ENCODE results near the gene CABCOCO1. TPM values are rescaled to one million over a fixed set of nuclear protein-coding genes. Genes with fewer than 3 reads are reported as not detected.

CABCOCO1 gene
- polyA plus RNA-seq, 2 donors: 0.35 TPM; not detected in 1

DNA sequence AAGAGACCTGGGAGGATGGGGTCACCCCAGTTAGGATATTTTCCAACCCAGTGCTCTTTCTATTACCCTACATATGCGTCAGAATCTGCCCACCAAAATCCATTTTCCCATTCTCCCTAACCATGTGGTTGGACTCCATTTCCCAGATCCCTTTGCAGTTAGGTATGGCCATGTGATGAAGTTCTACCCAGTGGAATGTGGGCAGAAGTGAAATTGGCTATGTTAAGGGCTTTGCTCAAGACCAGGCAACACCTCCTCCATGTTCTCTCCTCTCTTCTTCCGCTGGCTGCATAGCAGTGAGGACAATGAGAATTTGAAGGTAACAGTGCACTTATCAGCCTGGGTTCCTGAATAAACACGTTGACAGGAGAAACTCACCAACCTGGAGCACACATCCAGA lies 111.3 kb downstream of the CABCOCO1 start:
- H3K36me3 ChIP-seq (ENCODE audit: control insufficient read depth in 2 of 2, insufficient read depth in 2 of 2, low read length in 1 of 2): no peaks in the 10 kb centered on the region
- no peaks in the 10 kb centered on the region for H3K4me1 ChIP-seq (ENCODE audit: control insufficient read depth in 2 of 2, insufficient read depth in 2 of 2, low read length in 1 of 2)
- no peaks in the 10 kb centered on the region for H3K9me3 ChIP-seq (ENCODE audit: control insufficient read depth in 2 of 2, insufficient read depth in 1 of 2, low read depth in 1 of 2, low read length in 1 of 2)
- H3K27me3 ChIP-seq (ENCODE audit: control insufficient read depth in 1 of 2, insufficient read depth in 2 of 2, low read length in 2 of 2): no peaks in the 10 kb centered on the region
- no peak overlapping the region for H3K4me3 ChIP-seq (ENCODE audit: low read depth in 1 of 2, low read length in 2 of 2)
- WGBS, 2 donors: 90 to 93% methylated on average over 3 of the region's 3 CpGs
- H3K27ac ChIP-seq (ENCODE audit: low read depth in 2 of 2, low read length in 1 of 2): no peak overlapping the region

GRCh38 chr10:61775111-61775510 lies 112.4 kb downstream of the CABCOCO1 start:
- Histone ChIP-seq H3K9me3 (ENCODE audit: control insufficient read depth in 2 of 2, insufficient read depth in 1 of 2, low read depth in 1 of 2, low read length in 1 of 2) (no peaks in the 10 kb centered on the region), H3K4me3 (ENCODE audit: low read depth in 1 of 2, low read length in 2 of 2) (no peak overlapping the region), H3K4me1 (ENCODE audit: control insufficient read depth in 2 of 2, insufficient read depth in 2 of 2, low read length in 1 of 2) (no peaks in the 10 kb centered on the region), H3K36me3 (ENCODE audit: control insufficient read depth in 2 of 2, insufficient read depth in 2 of 2, low read length in 1 of 2) (no peaks in the 10 kb centered on the region), H3K27me3 (ENCODE audit: control insufficient read depth in 1 of 2, insufficient read depth in 2 of 2, low read length in 2 of 2) (no peaks in the 10 kb centered on the region), H3K27ac (ENCODE audit: low read depth in 2 of 2, low read length in 1 of 2) (no peak overlapping the region)
- WGBS, 2 donors: 65 to 70% methylated on average over 2 of the region's 2 CpGs

GRCh38 chr10:61776615-61777266 lies 114.0 kb downstream of the CABCOCO1 start:
- H3K27me3 ChIP-seq (ENCODE audit: control insufficient read depth in 1 of 2, insufficient read depth in 2 of 2, low read length in 2 of 2): no peaks in the 10 kb centered on the region
- 80% methylated on average over 7 of the region's 7 CpGs for WGBS, 2 donors

DNA sequence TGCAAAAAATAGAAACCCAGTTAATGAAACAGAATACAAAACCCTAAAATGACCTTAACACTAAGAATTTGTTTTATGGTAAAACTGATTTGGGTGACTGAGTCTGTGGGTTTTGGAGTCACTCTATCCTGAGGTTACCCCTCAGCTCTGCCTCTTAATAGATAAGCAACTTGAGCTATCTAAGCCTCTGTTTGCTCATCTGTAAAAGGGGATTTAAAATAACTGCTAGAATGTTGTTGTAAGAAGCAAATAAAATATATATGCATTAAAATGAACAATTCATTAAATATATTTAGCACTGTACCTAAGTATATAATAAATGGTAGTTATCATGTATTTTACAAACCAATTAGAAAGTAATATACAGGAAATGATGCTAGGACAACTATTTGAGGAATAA lies 115.4 kb downstream of the CABCOCO1 start:
- Histone ChIP-seq H3K4me1 (ENCODE audit: control insufficient read depth in 2 of 2, insufficient read depth in 2 of 2, low read length in 1 of 2) (peaks cover 0 to 4% of the 10 kb centered on the region in 2 donors), H3K36me3 (ENCODE audit: control insufficient read depth in 2 of 2, insufficient read depth in 2 of 2, low read length in 1 of 2) (no peaks in the 10 kb centered on the region), H3K27me3 (ENCODE audit: control insufficient read depth in 1 of 2, insufficient read depth in 2 of 2, low read length in 2 of 2) (no peaks in the 10 kb centered on the region), H3K4me3 (ENCODE audit: low read depth in 1 of 2, low read length in 2 of 2) (no peak overlapping the region), H3K9me3 (ENCODE audit: control insufficient read depth in 2 of 2, insufficient read depth in 1 of 2, low read depth in 1 of 2, low read length in 1 of 2) (no peaks in the 10 kb centered on the region), H3K27ac (ENCODE audit: low read depth in 2 of 2, low read length in 1 of 2) (no peak overlapping the region)

More at GRCh38 chr10:61776615-61777266, 114.0 kb downstream of the CABCOCO1 start:
- no peaks in the 10 kb centered on the region for H3K36me3 ChIP-seq (ENCODE audit: control insufficient read depth in 2 of 2, insufficient read depth in 2 of 2, low read length in 1 of 2)
- no peaks in the 10 kb centered on the region for H3K9me3 ChIP-seq (ENCODE audit: control insufficient read depth in 2 of 2, insufficient read depth in 1 of 2, low read depth in 1 of 2, low read length in 1 of 2)
- H3K4me3 ChIP-seq (ENCODE audit: low read depth in 1 of 2, low read length in 2 of 2): no peak overlapping the region
- peaks cover 0 to under 1% of the 10 kb centered on the region in 2 donors for H3K4me1 ChIP-seq (ENCODE audit: control insufficient read depth in 2 of 2, insufficient read depth in 2 of 2, low read length in 1 of 2)
- H3K27ac ChIP-seq (ENCODE audit: low read depth in 2 of 2, low read length in 1 of 2): no peak overlapping the region

GRCh38 chr10:61779276-61779675 lies 116.5 kb downstream of the CABCOCO1 start:
- no peaks in the 10 kb centered on the region for H3K9me3 ChIP-seq (ENCODE audit: control insufficient read depth in 2 of 2, insufficient read depth in 1 of 2, low read depth in 1 of 2, low read length in 1 of 2)
- H3K4me3 ChIP-seq (ENCODE audit: low read depth in 1 of 2, low read length in 2 of 2): no peak overlapping the region
- no peaks in the 10 kb centered on the region for H3K36me3 ChIP-seq (ENCODE audit: control insufficient read depth in 2 of 2, insufficient read depth in 2 of 2, low read length in 1 of 2)
- no peaks in the 10 kb centered on the region for H3K27me3 ChIP-seq (ENCODE audit: control insufficient read depth in 1 of 2, insufficient read depth in 2 of 2, low read length in 2 of 2)
- WGBS, 2 donors: 90 to 94% methylated on average over 6 of the region's 6 CpGs
- no peak overlapping the region for H3K27ac ChIP-seq (ENCODE audit: low read depth in 2 of 2, low read length in 1 of 2)
- H3K4me1 ChIP-seq (ENCODE audit: control insufficient read depth in 2 of 2, insufficient read depth in 2 of 2, low read length in 1 of 2): peaks cover 0 to 4% of the 10 kb centered on the region in 2 donors

GRCh38 chr10:61779950-61780659 lies 117.4 kb downstream of the CABCOCO1 start:
- Histone ChIP-seq H3K27ac (ENCODE audit: low read depth in 2 of 2, low read length in 1 of 2) (peak overlapping the region; percentile 9 to 55), H3K36me3 (ENCODE audit: control insufficient read depth in 2 of 2, insufficient read depth in 2 of 2, low read length in 1 of 2) (no peaks in the 10 kb centered on the region), H3K4me1 (ENCODE audit: control insufficient read depth in 2 of 2, insufficient read depth in 2 of 2, low read length in 1 of 2) (peaks cover 0 to 4% of the 10 kb centered on the region in 2 donors), H3K9me3 (ENCODE audit: control insufficient read depth in 2 of 2, insufficient read depth in 1 of 2, low read depth in 1 of 2, low read length in 1 of 2) (no peaks in the 10 kb centered on the region), H3K27me3 (ENCODE audit: control insufficient read depth in 1 of 2, insufficient read depth in 2 of 2, low read length in 2 of 2) (no peaks in the 10 kb centered on the region), H3K4me3 (ENCODE audit: low read depth in 1 of 2, low read length in 2 of 2) (no peak overlapping the region)
- 48 to 58% methylated on average over 9 of the region's 9 CpGs for WGBS, 2 donors

GRCh38 chr10:61780732-61781131 lies 118.0 kb downstream of the CABCOCO1 start:
- no peak overlapping the region for H3K4me3 ChIP-seq (ENCODE audit: low read depth in 1 of 2, low read length in 2 of 2)
- peaks cover 0 to 4% of the 10 kb centered on the region in 2 donors for H3K4me1 ChIP-seq (ENCODE audit: control insufficient read depth in 2 of 2, insufficient read depth in 2 of 2, low read length in 1 of 2)
- no peaks in the 10 kb centered on the region for H3K27me3 ChIP-seq (ENCODE audit: control insufficient read depth in 1 of 2, insufficient read depth in 2 of 2, low read length in 2 of 2)
- no peaks in the 10 kb centered on the region for H3K9me3 ChIP-seq (ENCODE audit: control insufficient read depth in 2 of 2, insufficient read depth in 1 of 2, low read depth in 1 of 2, low read length in 1 of 2)
- peak overlapping the region in 1 of 2 donors; percentile 9 for H3K27ac ChIP-seq (ENCODE audit: low read depth in 2 of 2, low read length in 1 of 2)
- H3K36me3 ChIP-seq (ENCODE audit: control insufficient read depth in 2 of 2, insufficient read depth in 2 of 2, low read length in 1 of 2): no peaks in the 10 kb centered on the region

DNA sequence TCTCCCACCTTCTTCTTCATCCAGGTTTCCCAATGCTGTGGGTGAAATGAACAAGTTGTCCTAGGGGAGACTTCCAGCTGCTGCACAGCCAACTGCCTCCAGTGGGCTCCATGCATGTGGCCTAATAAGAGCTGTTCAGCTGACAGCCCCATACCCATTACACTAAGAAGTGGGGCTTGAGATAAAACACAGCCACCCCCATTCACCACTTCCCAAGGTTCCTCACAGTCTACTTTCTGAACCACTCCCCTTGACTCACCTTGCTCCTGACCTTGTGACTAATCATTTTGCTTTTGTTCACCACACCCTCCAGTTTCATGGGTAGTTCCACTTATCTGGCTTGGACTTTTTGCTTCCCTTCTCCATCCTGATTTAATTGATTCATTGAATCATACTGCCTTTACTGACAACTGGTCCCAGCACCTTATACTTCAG lies 119.3 kb downstream of the CABCOCO1 start:
- peak overlapping the region; percentile 14 to 42 for H3K27ac ChIP-seq (ENCODE audit: low read depth in 2 of 2, low read length in 1 of 2)

GRCh38 chr10:61784354-61785133 lies 121.8 kb downstream of the CABCOCO1 start:
- 77 to 85% methylated on average over 9 of the region's 9 CpGs for WGBS, 2 donors
- Histone ChIP-seq H3K36me3 (ENCODE audit: control insufficient read depth in 2 of 2, insufficient read depth in 2 of 2, low read length in 1 of 2) (no peaks in the 10 kb centered on the region), H3K9me3 (ENCODE audit: control insufficient read depth in 2 of 2, insufficient read depth in 1 of 2, low read depth in 1 of 2, low read length in 1 of 2) (no peaks in the 10 kb centered on the region), H3K27me3 (ENCODE audit: control insufficient read depth in 1 of 2, insufficient read depth in 2 of 2, low read length in 2 of 2) (no peaks in the 10 kb centered on the region), H3K27ac (ENCODE audit: low read depth in 2 of 2, low read length in 1 of 2) (no peak overlapping the region), H3K4me3 (ENCODE audit: low read depth in 1 of 2, low read length in 2 of 2) (no peak overlapping the region), H3K4me1 (ENCODE audit: control insufficient read depth in 2 of 2, insufficient read depth in 2 of 2, low read length in 1 of 2) (peaks cover 3 to 4% of the 10 kb centered on the region in 2 donors)

More for the DNA sequence above, 119.3 kb downstream of the CABCOCO1 start:
- H3K4me1 ChIP-seq (ENCODE audit: control insufficient read depth in 2 of 2, insufficient read depth in 2 of 2, low read length in 1 of 2): peaks cover 0 to 4% of the 10 kb centered on the region in 2 donors
- H3K36me3 ChIP-seq (ENCODE audit: control insufficient read depth in 2 of 2, insufficient read depth in 2 of 2, low read length in 1 of 2): no peaks in the 10 kb centered on the region
- H3K27me3 ChIP-seq (ENCODE audit: control insufficient read depth in 1 of 2, insufficient read depth in 2 of 2, low read length in 2 of 2): no peaks in the 10 kb centered on the region
- H3K9me3 ChIP-seq (ENCODE audit: control insufficient read depth in 2 of 2, insufficient read depth in 1 of 2, low read depth in 1 of 2, low read length in 1 of 2): no peaks in the 10 kb centered on the region
- H3K4me3 ChIP-seq (ENCODE audit: low read depth in 1 of 2, low read length in 2 of 2): no peak overlapping the region

All from esophagus (tissue), 2 donors.